Anterior cingulate cortex (tissue), 58 donors: ENCODE data around the gene C3orf20.
A peak's percentile ranks its signal among the peaks of the same experiment; 100 is the strongest.

Experiments used
- DNase-seq, 58 donors: peaks; one replicate each; lab custom pipeline; 2025; lab: John Stamatoyannopoulos, UW

C3orf20 gene

DNA sequence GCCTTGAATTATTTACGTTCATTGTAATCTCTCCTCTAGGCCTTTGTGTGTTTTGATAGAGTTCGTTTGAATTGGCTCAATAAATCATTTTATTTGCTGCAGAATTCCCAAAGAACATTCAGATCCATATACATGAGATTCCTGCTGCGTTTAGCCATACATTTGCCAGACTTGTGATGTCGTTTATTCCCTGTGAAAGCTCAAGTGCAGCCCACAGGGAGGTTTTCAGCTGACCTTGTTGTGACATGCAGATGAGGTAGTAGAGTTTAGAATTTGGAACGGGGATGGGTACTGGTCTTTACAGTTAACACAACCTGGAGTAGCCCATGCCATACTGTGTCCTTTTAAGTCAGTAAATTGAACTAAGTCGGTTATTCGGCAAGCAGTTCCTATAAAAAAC, at the start of gene C3orf20:
TSS of gene C3orf20 (plus strand) at position 301 of the 400 bp plus-strand sequence. CDS start 7,573 bp downstream, outside the sequence.
- no peak for DNase-seq

DNA sequence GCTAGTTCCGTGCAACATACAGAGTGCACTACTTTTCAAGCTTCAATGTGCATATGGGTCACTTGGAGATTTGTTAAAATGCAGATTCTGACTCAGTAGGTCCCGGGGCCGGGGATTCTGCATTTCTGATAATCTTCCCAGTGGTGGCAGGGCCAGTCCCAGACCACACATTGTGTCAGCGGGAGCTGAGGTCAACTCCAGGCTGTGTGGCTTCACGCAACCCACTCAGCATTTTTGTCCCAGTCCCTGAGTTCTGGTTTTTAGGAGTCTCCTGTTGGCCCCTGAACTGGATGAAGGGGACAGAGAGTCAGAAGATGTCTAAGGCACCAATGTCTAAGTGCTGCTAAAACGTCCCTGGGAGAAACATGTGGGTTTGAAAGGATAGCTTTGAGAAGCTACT, 49.5 kb upstream of the C3orf20 start:
- DNase-seq: no peak

DNA sequence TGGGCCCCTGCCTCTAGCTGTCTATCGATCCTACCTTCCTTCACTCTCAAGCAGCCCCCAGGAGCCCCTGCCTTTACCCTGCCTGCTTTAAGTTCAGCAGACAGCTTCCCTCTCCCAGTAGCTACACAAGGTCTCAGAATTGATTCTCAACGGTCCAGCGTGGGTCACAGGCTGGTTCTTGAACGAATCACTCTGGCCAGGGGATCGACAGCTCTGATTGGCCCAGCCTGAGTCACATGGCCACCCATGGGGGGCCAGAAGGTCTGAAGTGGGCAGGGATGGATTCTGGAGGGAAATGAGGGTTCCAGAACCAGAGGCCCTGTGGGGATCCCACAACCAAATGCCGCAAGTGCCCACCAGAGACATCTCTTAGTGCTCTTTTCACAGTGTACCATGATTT, 47.1 kb upstream of the C3orf20 start:
- DNase-seq: no peak

DNA sequence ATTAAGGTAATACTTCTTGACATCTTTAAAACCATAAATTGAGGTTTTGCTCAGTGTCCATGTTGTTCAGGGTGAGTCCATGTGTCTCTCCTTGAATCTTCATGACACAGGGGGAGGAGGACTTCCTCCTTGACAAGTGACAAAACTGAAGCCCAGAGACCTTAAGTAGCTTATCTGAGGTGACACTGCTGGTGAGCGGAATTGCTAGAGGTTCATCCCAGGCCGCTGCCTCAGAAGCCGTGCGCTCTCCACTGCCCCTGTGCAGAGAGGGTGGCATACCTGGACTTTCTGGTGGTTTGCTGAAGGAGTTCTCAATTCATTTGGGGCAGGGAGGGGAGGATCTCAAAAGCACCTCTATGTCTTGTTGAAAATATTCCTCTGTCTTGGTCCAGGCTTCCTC, 46.5 kb upstream of the C3orf20 start:
- no peak for DNase-seq

DNA sequence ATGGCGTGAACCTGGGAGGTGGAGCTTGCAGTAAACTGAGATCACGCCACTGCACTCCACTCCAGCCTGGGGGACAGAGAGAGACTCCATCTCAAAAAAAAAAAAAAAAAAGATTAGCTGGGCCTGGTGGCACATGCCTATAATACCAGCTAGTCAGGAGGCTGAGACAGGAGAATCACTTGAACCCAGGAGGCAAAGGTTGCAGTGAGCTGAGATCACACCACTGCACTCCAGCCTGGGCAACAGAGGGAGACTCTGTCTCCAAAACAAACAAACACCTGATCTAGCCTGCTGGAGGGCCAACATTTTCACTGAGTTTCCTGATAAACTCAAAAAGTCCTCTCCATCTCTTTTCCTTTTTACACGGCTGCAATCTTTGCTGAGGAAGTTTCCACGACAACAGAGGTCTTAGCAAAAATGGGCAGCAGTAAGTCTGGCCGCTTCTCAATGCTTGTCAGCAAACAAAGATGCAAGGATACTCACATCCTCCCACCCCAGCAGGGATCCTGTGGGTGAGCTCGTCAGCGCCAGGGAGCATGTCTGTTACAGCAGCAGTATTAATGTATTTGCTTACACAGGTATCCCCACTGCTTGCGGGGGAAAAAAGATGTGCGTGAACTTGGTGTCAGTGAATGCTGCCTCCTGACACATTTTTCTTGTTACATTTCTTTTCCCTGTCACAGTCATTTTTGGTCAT, 44.4 kb upstream of the C3orf20 start:
- DNase-seq: no peak

DNA sequence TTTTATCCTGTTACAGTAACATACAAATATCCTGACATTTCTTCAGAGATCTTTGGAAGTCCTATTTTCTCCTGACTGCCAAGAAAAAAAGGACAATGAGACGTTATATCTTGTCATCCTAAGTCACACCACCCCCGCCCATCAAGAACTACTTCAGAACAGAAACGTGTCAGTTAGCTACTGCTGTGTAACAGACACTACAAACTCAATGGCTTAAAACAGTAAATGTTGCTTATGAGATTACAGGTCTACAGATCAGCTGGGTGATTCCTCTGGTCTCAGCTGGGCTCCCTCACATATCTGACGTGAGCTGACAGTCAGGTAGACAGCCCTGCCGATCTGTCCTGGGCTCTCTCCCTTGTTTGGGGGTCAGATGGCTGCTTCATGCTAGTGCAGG, 43.8 kb upstream of the C3orf20 start:
- DNase-seq: no peak

DNA sequence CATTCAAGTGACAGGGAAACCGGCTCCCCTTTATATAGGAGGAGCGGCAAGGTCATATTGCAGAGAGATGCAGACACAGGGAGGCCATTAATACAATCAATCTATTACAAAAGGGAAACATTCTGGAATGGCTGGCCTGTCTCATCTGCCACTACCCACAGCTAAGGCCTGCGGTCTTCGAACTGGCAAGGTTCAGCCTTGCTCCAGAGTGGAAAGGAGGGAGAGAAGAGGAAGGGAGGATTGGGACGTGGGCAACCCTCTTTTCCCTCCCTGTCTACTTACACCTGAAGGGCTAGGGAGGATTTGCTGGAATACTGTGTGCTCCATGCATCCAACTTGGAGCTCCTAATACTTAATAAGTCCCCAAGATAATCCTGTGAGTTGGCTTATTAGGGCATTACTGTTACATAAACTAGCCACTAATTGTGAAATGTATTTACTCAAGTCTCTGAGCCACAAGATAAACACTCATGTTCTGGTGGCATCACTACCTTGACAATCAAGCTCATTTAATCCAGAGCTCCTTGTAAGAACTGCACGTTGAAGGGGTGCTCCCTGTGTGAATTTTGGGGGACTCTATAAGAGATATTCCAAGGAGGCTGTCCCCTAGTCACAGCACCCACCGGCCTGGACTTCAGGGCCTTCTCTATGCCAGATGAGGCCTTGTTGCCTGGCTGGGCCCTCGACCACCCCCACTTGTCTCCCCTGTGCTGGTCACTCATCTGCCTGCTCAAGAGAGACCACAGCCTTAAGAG, 43.1 kb upstream of the C3orf20 start:
- no peak for DNase-seq

DNA sequence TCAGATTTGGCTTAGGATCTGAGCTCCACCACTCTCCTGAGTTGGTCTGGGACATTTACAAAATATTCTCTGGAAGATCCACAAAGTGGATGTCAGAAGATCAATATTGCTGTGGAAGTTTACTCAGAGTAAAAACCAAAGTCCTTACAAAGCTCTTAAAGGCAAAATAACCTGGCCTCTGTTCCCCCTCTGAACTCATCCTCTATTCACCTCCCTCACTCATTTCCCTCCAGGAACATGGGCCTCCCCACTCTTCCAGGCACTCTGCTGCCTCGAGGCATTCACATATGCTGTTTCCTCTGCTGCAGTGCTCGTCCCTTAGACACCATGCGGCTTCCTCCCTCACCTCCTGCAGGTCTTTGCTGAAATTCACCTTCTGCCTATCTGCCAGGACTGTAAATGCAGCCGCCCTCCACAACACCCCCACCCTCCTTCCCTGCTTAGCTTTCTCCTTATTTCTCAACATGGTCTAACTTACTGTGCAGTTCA, 42.5 kb upstream of the C3orf20 start:
- no peak for DNase-seq

DNA sequence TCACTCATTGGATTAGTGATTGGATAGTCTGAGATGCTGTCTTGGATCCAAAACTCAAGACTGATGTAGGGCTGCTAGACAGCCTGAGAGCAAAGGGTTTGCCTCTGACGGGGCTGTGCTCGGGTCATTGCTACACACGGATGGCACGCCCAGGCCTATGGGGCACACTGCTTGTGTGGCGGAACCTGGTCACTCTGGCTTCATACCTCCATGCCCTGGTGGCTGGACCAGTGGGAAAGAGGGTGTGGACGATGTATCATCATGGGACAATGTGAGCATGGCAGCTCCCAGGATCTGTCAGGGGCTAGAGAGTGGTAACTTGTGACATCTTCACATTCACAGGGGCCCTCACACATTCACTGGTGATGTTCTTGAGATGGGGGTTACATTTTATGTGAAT, 41.5 kb upstream of the C3orf20 start:
- DNase-seq: no peak

DNA sequence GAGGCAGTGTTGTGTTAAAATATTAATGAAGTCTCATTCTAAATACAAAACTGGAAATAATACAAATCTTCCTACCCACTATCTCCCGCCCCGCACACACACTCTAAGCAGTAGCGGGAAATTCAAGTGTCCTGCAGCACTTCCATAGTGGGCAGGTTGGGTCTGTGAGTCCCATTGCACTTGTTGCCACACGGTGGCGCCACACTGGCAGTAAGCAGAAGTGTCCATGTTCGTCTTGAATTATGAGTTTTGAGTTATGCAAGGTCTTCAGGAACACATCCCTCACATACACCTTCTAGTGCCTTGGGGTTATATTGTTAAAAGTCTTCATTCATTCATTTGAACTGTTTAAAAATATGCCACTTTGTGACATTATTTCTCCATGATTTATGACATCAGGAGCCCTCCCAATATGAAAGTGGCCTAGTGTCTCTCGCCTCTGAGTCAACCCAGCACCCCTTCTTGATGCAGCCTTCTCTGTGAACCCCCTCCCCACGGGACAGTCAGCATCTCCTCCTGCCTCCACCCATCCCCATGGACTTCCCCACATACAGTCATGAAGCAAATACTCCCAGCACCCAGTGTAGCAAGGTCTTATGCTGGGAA, 41.0 kb upstream of the C3orf20 start:
- DNase-seq: peak in 11 of 58 donors; percentile 5 to 30 (median 11)

DNA sequence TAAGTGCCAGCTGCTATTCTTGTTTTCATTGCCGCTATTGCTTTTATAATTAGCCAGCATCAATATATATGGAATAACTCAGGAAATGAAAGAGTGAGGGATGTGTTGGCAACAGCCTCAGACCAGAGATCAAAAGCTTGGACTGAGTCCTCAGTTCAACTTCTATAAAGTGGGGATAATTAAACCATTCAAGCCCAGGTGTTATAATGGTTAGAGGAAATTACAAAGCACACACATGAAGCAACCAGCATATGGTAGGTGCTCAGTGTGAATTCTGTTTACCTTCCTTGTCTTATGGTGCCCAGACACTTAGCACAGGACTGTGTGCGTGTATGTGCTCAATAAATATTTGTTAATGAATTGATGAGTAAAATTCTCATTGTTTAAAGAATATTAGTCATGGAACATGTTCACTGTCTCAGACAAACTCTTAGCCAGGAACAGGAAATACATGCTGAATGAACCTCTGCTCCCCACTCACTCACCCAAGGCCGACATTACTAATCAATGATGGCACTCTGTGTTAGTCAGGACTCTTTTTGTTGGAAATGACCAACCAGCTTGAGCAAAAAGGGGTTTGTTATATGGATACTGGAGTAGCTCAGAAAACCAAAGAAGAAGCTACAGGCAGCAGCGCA, 40.1 kb upstream of the C3orf20 start:
- DNase-seq: no peak

DNA sequence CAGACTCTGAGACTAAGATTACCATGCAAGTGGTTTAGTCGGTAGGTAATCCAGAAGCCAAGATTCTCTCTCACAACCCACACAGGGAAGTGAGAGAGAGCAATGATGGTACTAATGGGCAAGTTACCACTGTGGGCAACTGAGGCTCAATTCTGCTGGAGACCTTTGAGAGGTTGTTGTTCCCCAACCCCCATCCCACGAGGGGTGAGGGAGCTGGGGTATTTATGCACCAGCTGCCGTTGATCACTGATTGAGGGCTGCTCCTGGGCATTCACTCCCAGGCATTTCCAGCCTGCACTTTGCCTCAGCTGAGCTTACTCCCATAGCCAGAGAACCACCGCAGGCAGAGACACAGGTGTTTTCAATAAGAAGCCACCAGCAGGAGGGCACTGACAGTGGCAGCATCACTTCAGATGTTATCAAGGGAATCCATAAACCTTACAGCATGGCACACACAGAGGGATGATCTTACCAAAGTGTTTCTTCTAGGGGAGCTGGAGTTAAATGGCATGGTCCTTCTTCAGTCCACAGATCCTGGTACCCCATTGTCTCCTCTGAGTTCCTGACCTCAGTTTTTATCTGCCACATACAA, 38.3 kb upstream of the C3orf20 start:
- no peak for DNase-seq

DNA sequence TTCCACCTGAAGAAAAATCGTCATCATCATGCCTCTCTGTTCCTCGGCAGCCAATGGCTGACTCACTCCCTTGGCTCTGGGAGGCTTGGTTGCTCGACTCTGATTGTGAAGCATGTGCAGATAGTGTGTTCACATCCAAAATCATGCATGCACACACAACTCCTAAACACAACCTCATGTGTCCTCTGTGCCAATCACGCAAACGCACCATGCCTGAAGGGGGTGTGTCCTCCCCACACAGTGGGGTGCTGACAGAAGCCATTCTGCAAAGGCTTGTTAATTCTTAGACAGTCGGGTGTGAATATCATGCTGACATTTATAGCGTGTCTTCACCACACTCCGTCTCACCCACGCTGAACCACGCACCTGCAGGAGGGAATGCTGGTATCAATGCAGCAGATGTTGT, 34.8 kb upstream of the C3orf20 start:
- DNase-seq: peak in 26 of 58 donors; percentile 3 to 74 (median 33)

DNA sequence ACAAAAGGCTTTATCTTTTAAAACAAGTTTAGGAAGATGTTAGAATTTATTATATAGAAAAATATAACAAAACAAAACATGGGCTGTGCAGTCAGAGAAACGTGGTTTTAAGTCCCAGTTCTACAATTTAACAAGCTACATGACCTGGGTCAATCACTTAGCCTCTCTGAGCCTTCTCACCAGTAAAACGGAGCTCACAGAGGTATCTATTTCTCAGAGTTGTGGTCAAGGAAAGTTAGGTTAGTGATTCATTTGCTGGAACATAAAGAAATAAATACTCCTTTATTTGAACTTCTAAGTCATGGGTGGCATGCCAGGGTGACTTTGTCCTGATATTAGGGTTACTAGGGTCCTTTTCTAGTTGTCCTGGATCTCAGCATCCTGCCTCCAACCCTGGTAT, 34.2 kb upstream of the C3orf20 start:
- DNase-seq: no peak

DNA sequence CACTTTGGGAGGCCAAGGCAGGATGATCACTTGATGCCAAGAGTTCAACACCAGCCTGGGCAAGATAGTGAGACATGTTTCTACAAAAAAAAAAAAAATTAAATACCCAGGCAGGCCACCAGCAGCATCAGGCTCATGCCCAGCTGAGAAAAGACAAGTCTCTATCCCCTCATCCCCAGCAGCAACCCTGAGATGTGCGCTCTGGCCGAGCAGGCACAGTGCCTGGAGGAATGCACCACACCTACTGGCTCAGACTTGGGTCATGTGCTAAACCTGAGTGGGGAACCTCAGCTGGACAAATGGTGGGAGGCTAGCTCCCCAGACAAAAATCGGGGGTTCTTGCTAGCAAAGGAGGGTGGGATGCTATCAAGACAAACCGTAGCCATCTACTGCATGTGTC, 33.6 kb upstream of the C3orf20 start:
- DNase-seq: no peak

DNA sequence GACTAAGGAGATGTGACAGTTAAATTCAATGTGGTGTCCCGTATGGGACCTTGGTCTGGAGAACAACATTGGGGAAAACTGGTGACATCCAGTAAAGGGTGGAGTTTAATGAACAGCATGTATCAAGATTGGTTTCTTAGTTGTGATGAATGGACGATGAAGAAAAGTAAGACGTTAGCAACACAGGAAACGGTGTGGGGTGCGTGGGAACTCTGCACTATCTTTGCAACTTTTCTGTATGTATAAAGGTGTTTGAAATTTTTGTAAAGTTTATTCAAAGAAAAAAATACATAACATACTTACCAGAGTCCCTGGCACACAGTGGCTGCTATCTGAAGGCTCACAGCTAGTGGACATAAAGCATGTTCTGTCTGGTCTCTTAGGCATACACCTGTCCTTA, 29.5 kb upstream of the C3orf20 start:
- no peak for DNase-seq

DNA sequence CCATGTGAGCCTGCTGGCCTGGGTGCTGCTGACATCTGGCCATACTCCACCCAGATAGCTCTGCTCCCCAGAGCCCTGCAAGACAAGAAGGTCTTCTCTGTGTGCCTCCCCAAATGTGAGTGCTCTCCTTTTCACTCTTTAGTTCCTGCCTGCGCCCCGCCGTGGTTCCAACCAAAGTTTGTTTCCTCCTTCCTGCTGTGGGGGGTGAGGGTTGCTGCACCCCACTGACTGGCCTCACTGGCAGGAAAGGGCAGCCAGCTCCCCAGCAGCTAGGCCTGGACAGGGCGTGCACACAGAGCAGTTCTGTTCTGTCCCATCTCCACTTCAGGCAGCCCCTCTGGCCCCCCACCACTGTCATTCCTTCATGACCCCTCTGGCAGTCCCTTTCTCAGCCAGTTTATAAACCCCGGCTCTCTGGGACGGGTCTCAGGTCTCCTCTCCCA, 28.8 kb upstream of the C3orf20 start:
- no peak for DNase-seq

DNA sequence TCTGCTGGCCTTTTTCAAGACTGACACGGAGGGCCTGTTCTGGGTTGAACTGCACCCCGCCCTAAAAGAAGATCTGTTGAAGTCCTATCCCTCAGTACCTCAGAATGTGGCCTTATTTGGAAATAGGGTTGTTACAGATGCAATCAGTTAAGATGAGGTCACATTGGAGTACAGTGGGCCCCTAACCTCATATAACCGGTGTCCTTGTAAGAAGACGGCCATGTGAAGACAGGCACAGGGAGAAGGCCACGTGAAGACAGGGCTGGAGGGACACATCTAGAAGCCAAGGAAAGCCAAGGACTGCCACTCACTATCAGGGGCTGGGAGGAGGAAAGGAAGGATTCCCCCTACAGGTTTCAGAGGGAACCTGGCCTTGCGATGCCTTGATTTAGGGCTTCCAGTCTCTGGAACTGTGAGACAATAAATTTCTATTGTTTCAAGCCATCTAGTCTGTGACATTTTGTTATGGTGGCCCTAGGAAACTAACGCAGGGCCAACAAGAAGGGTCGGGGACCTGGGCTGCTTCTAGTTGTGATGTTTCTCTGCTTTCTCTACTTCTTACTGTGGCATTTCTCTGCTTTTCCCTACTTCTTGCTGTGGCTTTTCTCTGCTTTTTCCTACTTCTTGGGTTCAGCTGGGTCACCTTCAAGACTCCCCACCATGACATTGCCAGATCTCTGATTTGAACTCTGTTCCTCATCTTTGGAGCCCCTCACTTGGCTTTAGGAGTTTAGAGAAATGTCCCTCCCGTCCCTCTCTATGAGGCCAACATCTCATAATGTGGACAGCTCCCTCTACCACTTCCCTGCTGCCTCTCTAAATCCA, 28.1 kb upstream of the C3orf20 start:
- no peak for DNase-seq
